Neural cell (in vitro differentiated cells): Measurements from ENCODE around the gene CBLB.

Experiments
- EP300 ChIP-seq: fragments of 450-650 bp; conservative IDR thresholded peaks from 2 replicates; pipeline ENCODE4 v1.6.1; 2014; ENCODE audit warnings: antibody characterized with exemption, mild to moderate bottlenecking, moderate library complexity; ENCODE audit not compliant: poor library complexity, severe bottlenecking
- EZH2 ChIP-seq: fragments of 200-600, 300-800 bp; shearing (Covaris generic), sonication (generic); IDR thresholded peaks from 2 replicates; pipeline ENCODE4 v1.6.1; 2014; ENCODE audit warnings: antibody characterized with exemption, low read length, borderline replicate concordance, mild to moderate bottlenecking; ENCODE audit not compliant: insufficient read depth, poor library complexity, severe bottlenecking
- POLR2AphosphoS5 ChIP-seq: IDR thresholded peaks from 2 replicates; pipeline ENCODE4 v1.6.1; 2012
- RAD21 ChIP-seq: fragments of 450-650 bp; conservative IDR thresholded peaks from 2 replicates; pipeline ENCODE4 v1.6.1; 2014; ENCODE audit warnings: antibody characterized with exemption, mild to moderate bottlenecking, moderate library complexity
- REST ChIP-seq: IDR thresholded peaks from 2 replicates; pipeline ENCODE4 v1.6.1; 2012; ENCODE audit warnings: borderline replicate concordance
- TAF1 ChIP-seq: IDR thresholded peaks from 2 replicates; pipeline ENCODE4 v1.6.1; 2012; ENCODE audit warnings: low read depth
- TF ChIP-seq, protein P1 (sequence below): fragments of 450-650 bp; IDR thresholded peaks from 2 replicates; pipeline ENCODE4 v1.5.1; 2014; ENCODE audit warnings: antibody characterized with exemption, mild to moderate bottlenecking, moderate library complexity; ENCODE audit not compliant: poor library complexity, severe bottlenecking

GRCh38 chr3:105679951-105680350 is 188.9 kb downstream of the CBLB start:
- TF ChIP-seq, protein P1, sequence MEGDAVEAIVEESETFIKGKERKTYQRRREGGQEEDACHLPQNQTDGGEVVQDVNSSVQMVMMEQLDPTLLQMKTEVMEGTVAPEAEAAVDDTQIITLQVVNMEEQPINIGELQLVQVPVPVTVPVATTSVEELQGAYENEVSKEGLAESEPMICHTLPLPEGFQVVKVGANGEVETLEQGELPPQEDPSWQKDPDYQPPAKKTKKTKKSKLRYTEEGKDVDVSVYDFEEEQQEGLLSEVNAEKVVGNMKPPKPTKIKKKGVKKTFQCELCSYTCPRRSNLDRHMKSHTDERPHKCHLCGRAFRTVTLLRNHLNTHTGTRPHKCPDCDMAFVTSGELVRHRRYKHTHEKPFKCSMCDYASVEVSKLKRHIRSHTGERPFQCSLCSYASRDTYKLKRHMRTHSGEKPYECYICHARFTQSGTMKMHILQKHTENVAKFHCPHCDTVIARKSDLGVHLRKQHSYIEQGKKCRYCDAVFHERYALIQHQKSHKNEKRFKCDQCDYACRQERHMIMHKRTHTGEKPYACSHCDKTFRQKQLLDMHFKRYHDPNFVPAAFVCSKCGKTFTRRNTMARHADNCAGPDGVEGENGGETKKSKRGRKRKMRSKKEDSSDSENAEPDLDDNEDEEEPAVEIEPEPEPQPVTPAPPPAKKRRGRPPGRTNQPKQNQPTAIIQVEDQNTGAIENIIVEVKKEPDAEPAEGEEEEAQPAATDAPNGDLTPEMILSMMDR = no peak
- TF ChIP-seq REST (no peak), POLR2AphosphoS5 (no peak), EP300 (no peak), RAD21 (no peak), EZH2 (no peak), TAF1 (no peak)
